ENCODE results near the gene AMOTL1. TPM values are rescaled to one million over a fixed set of nuclear protein-coding genes. Genes with fewer than 3 reads are reported as not detected.

AMOTL1 gene
- total and polyA plus RNA-seq, 2 donors (not counting 3 experiments of a cell fraction or from before 2014, with no cell fraction given): 12.5 to 37.8 TPM

- Histone ChIP-seq H3K27me3 (ENCODE audit: control insufficient read depth in 2 of 2, insufficient read depth in 2 of 2, low read length in 2 of 2) (no peaks in the 10 kb centered on the region), H3K4me2 (ENCODE audit: insufficient read depth, low read length) (no peak overlapping the region), H2AFZ (ENCODE audit: low read depth, low read length) (no peak overlapping the region), H3K79me2 (ENCODE audit: control insufficient read depth, insufficient read depth, low read length) (no peaks in the 10 kb centered on the region), H3K9ac (replicated peaks; ENCODE audit: extremely low read depth, insufficient read depth, low read length) (no peak overlapping the region), H3K9me1 (replicated peaks; ENCODE audit: control insufficient read depth, extremely low read depth, insufficient read depth, low read length) (no peaks in the 10 kb centered on the region), H3K36me3 (ENCODE audit: control insufficient read depth in 2 of 2, extremely low read depth in 1 of 2, insufficient read depth in 2 of 2, low read length in 2 of 2) (no peaks in the 10 kb centered on the region), H3K4me3 (replicated peaks in 1 of 3; ENCODE audit: insufficient read depth in 1 of 3, low read depth in 1 of 3, low read length in 3 of 3) (no peak overlapping the region), H3K27ac (ENCODE audit: insufficient read depth, low read depth, low read length) (no peak overlapping the region), H3K4me1 (ENCODE audit: control insufficient read depth, extremely low read depth, insufficient read depth, low read length) (no peaks in the 10 kb centered on the region), H3K9me3 (replicated peaks; ENCODE audit: control insufficient read depth, insufficient read depth, low read length) (no peaks in the 10 kb centered on the region), H4K20me1 (replicated peaks; ENCODE audit: control insufficient read depth, extremely low read depth, insufficient read depth, low read length) (no peaks in the 10 kb centered on the region)
- ChIA-PET CTCF (interaction anchor here (2.8 kb wide), 1 partner anchor 13 kb away, joined by 13 read pairs; no protein-coding TSS in a partner anchor), POLR2A (no interaction called here)
- no TSS peak for BruUV-seq (replicated peaks)
- TF ChIP-seq MAX (IDR thresholded peaks at IDR 0.05; ENCODE audit: insufficient read depth, insufficient read length): no peak
- no peak for TF ChIP-seq CTCF (IDR thresholded peaks at IDR 0.05; ENCODE audit: extremely low read depth in 1 of 2, insufficient read depth in 1 of 2, low read depth in 1 of 2, low read length in 2 of 2)
- no peak for TF ChIP-seq GATA2 (IDR thresholded peaks at IDR 0.05; ENCODE audit: insufficient read depth, insufficient read length, low read depth, low read length)
- DNase-seq (ENCODE audit: low read depth, low spot score): peak; percentile 60
- no peak for FAIRE-seq
- intact Hi-C loops (cut with micrococcal nuclease): loop anchor here (1.0 kb wide), 1 partner anchor 16 kb away; no protein-coding TSS in a partner anchor
- dilution Hi-C loops (cut with MboI; ENCODE audit: extremely low pct_ligation_motif_present, low sequenced_read_pairs): no loop called here
These were observed 142.1 kb downstream of the AMOTL1 start for GRCh38 chr11:94910270-94910669.

GRCh38 chr11:94910779-94911178 is 142.6 kb downstream of the AMOTL1 start:
- BruUV-seq (replicated peaks): no TSS peak
- POLR2A ChIA-PET: no interaction called here
- Histone ChIP-seq H3K9me1 (replicated peaks; ENCODE audit: control insufficient read depth, extremely low read depth, insufficient read depth, low read length) (no peaks in the 10 kb centered on the region), H3K9me3 (replicated peaks; ENCODE audit: control insufficient read depth, insufficient read depth, low read length) (no peaks in the 10 kb centered on the region), H3K4me3 (replicated peaks in 1 of 3; ENCODE audit: insufficient read depth in 1 of 3, low read depth in 1 of 3, low read length in 3 of 3) (no peak overlapping the region), H2AFZ (ENCODE audit: low read depth, low read length) (no peak overlapping the region), H3K9ac (replicated peaks; ENCODE audit: extremely low read depth, insufficient read depth, low read length) (no peak overlapping the region), H3K27me3 (ENCODE audit: control insufficient read depth in 2 of 2, insufficient read depth in 2 of 2, low read length in 2 of 2) (no peaks in the 10 kb centered on the region), H3K4me2 (ENCODE audit: insufficient read depth, low read length) (no peak overlapping the region), H3K4me1 (ENCODE audit: control insufficient read depth, extremely low read depth, insufficient read depth, low read length) (no peaks in the 10 kb centered on the region), H4K20me1 (replicated peaks; ENCODE audit: control insufficient read depth, extremely low read depth, insufficient read depth, low read length) (no peaks in the 10 kb centered on the region), H3K79me2 (ENCODE audit: control insufficient read depth, insufficient read depth, low read length) (no peaks in the 10 kb centered on the region), H3K36me3 (ENCODE audit: control insufficient read depth in 2 of 2, extremely low read depth in 1 of 2, insufficient read depth in 2 of 2, low read length in 2 of 2) (no peaks in the 10 kb centered on the region), H3K27ac (ENCODE audit: insufficient read depth, low read depth, low read length) (no peak overlapping the region)
- FAIRE-seq: no peak
- TF ChIP-seq GATA2 (IDR thresholded peaks at IDR 0.05; ENCODE audit: insufficient read depth, insufficient read length, low read depth, low read length): no peak
- TF ChIP-seq POLR2A (IDR thresholded peaks at IDR 0.05; ENCODE audit: low read depth, low read length): no peak
- TF ChIP-seq FOS (IDR thresholded peaks at IDR 0.05; ENCODE audit: borderline replicate concordance, insufficient read depth, low read length): no peak
- no peak for TF ChIP-seq MYC (IDR thresholded peaks at IDR 0.05; ENCODE audit: low read depth, low read length)
- TF ChIP-seq POLR2AphosphoS5 (IDR thresholded peaks at IDR 0.05; ENCODE audit: insufficient read depth, low read depth, low read length): no peak
- TF ChIP-seq JUN (IDR thresholded peaks at IDR 0.05; ENCODE audit: borderline replicate concordance, insufficient read depth, insufficient read length, low read depth): no peak
- TF ChIP-seq CTCF (IDR thresholded peaks at IDR 0.05; ENCODE audit: extremely low read depth in 1 of 2, insufficient read depth in 1 of 2, low read depth in 1 of 2, low read length in 2 of 2): no peak
- no peak for TF ChIP-seq EZH2 (IDR thresholded peaks at IDR 0.05; ENCODE audit: borderline replicate concordance, low read depth, low read length, severe bottlenecking)
- TF ChIP-seq MAX (IDR thresholded peaks at IDR 0.05; ENCODE audit: insufficient read depth, insufficient read length): no peak
- CTCF ChIA-PET: interaction anchor here (1.4 to 2.8 kb wide), 2 partner anchors 14 to 57 kb away, joined by 5 to 13 read pairs; no protein-coding TSS in a partner anchor
- dilution Hi-C loops (cut with MboI; ENCODE audit: extremely low pct_ligation_motif_present, low sequenced_read_pairs) (no loop called here), intact Hi-C loops (cut with micrococcal nuclease) (loop anchor here (1.0 kb wide), 1 partner anchor 16 kb away; no protein-coding TSS in a partner anchor)
- peak; percentile 44 for DNase-seq (ENCODE audit: low read depth, low spot score)

All from endothelial cell of umbilical vein (primary cell).